ENCODE data around the gene METTL4.

The METTL4 gene

DNA sequence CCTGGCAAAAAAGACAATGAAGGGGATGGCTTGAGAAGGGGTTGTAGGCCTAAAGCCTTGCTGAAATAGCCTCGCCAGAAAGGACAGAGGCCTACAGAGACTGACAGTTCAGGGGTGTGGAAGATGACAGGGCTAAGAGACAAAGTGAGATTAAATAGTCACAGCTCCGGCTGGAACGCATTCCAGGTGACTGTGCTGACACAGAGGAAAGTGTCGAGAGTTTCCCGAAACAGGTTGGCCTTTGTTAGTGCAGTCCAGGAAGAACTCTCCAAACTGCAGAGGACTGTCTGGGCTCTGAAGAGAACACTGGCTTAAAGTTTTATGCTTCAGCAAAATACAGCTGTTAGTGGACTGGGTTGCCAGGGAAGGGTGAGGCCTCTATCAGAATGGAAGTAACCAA lies 52.8 kb downstream of the METTL4 start:
- DNase-seq (ENCODE audit: low read depth): no peak

DNA sequence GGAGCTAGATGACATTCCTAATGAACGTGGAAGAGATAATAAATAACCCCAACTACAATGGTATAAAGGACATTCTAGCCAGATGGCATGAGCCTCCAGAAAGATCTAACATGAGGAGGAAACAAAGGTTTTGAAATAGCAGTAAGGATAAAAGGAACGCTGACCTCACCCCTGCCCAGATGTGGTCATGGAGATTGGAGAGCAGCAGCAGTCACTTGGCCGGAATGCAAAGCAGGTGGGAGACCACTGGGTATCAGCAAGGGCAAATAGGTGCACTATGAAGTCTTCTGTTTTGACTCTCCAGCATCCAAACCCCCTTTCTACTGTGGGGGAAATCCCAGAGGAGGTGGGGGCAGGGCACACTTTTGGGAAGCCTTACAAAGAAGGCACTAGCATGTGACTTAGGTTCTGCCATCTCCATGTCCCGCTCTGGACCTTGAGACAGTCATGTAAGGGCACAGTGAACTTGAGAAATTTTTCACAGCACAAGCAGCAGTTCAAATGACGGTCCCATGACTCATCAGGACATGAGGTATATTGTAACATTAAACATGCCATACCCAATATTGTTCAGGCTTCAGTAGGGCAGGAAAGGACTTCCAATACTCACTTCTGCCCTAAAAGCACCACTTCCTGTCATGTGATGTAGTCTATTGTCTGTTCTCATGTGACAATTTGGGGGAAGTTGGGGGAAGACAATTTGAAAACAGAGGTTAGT lies 55.2 kb downstream of the METTL4 start:
- DNase-seq (ENCODE audit: low read depth): no peak

DNA sequence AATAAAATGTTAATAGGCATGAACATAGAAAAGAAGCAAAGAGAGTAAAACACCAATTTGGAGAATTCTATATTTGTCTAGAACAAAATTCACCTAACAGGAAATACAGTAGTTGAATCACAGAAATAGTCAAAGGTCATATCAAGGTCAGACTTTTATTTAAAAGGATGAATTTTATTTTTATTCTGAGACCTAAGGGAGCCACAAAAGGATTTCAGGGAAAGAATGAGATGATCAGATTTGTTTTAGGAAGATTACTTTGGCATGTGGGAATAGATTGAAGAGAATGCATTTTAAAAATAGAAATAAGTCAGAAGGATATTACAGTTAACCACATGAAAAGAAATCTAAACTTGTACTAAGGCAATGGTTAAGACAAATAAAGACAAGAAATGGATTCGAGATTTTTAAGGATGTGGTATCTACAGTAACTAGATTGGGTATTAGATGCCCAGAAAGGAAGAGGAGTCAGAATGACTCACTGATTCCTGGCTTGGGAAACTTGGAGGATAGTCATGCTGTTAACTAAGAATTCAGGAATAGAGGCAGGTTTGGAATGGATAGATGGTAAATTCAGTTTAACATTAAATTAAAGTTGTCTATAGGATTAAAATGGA lies 56.0 kb downstream of the METTL4 start:
- no peak for DNase-seq (ENCODE audit: low read depth)

DNA sequence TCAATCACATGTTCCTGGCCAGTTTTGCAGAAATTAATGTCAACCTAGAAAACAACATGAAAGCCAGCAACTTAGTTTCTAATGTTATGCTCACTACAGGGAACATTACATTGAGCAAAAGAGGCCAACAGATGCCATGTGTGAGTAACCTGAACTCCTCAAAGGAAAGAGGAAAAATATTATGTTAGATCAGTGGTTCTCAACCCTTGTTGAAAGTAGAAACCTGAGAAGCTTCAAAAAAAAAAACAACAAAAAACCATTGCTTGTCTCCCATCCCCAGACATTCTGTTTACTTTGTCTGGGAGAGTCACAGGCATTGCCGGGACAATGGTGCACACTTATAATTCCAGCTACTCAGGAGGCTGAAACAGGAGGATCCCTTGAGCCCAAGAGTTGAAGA lies 57.7 kb downstream of the METTL4 start:
- DNase-seq (ENCODE audit: low read depth): no peak

DNA sequence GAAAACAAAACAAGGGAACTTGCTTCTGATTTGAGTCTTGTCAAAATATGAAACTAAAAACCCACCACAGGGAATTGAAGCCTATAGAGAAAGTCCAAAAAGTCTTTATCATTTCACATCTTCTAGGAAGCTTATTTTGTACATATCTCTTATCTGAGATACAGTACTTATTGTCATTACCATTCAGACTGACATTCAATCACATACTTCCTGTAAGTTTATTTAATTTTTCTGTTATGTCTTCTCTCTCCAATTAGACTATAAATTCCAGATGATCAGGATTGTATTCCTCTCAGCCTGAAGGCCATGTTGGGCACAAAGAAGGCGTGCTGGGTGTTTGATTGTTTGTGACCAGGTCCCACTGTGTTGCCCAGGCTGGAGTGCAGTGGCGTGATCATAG lies 59.2 kb downstream of the METTL4 start:
- DNase-seq (ENCODE audit: low read depth): no peak

GRCh38 chr18:2511451-2511850 lies 59.9 kb downstream of the METTL4 start:
- no peak for DNase-seq (ENCODE audit: low read depth)

DNA sequence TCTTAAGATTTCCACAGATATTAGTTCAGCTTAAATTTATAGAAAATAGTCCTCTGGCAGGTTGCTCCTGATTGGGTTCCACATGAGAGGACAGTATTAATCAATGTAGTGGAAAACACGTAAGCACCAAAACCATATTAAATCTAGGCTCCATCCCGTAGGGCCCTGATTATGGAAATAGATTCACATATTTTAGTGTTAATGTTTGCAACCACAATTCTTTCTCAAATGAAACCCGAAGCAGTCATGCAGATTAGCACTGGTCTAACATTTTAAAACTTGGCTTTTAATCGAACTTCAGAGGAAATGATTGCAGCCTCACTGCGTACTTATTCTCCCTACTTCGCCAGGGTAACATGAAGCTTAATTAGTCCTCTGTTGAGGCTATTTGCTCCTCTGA lies 60.9 kb downstream of the METTL4 start:
- DNase-seq (ENCODE audit: low read depth): no peak

DNA sequence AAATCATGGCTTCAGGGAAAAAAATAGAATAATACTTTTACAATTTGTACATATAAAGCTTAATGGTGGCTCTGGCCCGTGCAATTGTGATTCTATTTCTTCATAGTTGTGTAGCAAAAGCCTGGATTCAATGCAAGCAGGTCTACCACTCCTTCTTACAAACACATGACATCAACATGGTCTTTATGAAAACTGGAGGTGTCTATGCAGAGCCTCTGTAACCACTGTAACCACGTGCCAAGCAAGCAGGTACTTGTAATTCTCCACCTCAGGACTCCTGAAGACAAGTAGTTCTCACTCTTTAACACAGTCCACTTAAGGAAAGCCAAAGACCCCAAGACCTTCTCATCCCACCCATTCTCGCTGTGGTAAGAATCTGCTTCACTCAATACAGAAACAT lies 62.6 kb downstream of the METTL4 start:
- DNase-seq (ENCODE audit: low read depth): no peak

GRCh38 chr18:2508155-2508554 lies 63.1 kb downstream of the METTL4 start:
- DNase-seq (ENCODE audit: low read depth): no peak

- no peak for DNase-seq (ENCODE audit: low read depth)
These were observed 66.7 kb downstream of the METTL4 start for GRCh38 chr18:2504642-2505041.

- DNase-seq (ENCODE audit: low read depth): no peak
These were observed 68.4 kb downstream of the METTL4 start for GRCh38 chr18:2502880-2503279.

GRCh38 chr18:2502394-2502793 lies 68.9 kb downstream of the METTL4 start:
- DNase-seq (ENCODE audit: low read depth): no peak

GRCh38 chr18:2497797-2498196 lies 73.5 kb downstream of the METTL4 start:
- DNase-seq (ENCODE audit: low read depth): no peak

DNA sequence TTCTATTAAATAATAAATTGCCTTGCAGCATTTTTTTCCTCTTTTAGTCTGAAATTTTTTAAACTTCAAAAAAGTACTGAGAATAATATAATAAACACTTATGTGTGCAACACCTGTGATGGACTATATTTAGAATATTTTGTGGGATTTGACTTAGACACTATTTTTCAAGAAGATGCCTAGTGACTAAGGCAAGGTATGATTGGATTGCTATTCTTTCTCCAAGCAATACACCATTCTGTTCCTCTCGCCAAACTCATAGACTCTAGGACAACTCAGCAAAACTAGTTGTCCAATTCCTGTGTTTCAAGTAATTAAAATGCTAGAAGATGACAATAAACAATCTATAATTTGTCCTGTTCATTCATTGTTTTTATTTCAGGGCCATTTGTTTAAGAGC lies 75.9 kb downstream of the METTL4 start:
- DNase-seq (ENCODE audit: low read depth): no peak

DNA sequence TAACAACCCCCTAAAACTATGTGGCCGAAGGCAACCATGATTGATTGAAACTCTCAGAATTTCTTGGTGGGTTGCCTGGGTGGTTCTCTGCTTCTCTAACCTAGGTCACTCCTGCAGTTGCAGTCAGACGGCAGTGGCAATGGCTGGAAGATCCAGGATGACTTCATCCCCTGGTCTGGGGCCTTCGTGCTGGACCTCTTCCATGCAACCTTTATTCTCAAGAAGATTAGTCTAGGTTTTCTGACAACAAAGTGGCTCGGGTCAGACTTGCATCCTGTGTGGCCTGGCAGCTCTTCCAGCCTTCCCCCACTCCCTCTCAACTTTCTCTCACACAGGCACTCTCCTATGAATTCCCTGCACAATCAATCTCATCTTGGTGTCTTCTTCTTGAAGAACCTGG lies 76.4 kb downstream of the METTL4 start:
- no peak for DNase-seq (ENCODE audit: low read depth)

Data from T-helper 22 cell (primary cell).